Activated T-cell treated with anti-CD3 and anti-CD28 coated beads for 1 hour (primary cell): ENCODE data around the gene TNP2.
"Not testable (repeated sequence)": the region's sequence is repeated elsewhere in the genome, so short reads cannot be mapped to it uniquely, and the experiment has no call there.

ENCODE experiments used
- DNase-seq: peaks from one replicate; pipeline ENCODE4 v3.0.0-alpha.2; 2020; ENCODE audit warnings: low read depth

The TNP2 gene

GRCh38 chr16:11299865-11300559, 30.9 kb upstream of the TNP2 start:
- no peak for DNase-seq

GRCh38 chr16:11298950-11299547, 29.9 kb upstream of the TNP2 start:
- not testable (repeated sequence) for DNase-seq

- no peak for DNase-seq
Measured at GRCh38 chr16:11298143-11298900, 29.2 kb upstream of the TNP2 start.

GRCh38 chr16:11297492-11298142, 28.5 kb upstream of the TNP2 start:
- DNase-seq, result peak; percentile 50

- DNase-seq, result no peak
Measured at GRCh38 chr16:11296706-11297491, 27.8 kb upstream of the TNP2 start.

- DNase-seq, result no peak
Measured at GRCh38 chr16:11296351-11296705, 27.2 kb upstream of the TNP2 start.

- DNase-seq, result no peak
Measured at GRCh38 chr16:11295672-11296071, 26.5 kb upstream of the TNP2 start.

GRCh38 chr16:11292076-11292748, 23.1 kb upstream of the TNP2 start:
- no peak for DNase-seq

GRCh38 chr16:11291091-11291703, 22.1 kb upstream of the TNP2 start:
- DNase-seq, result no peak

GRCh38 chr16:11290102-11290893, 21.2 kb upstream of the TNP2 start:
- no peak for DNase-seq

- not testable (repeated sequence) for DNase-seq
Measured at GRCh38 chr16:11289696-11290095, 20.6 kb upstream of the TNP2 start.

GRCh38 chr16:11289202-11289601, 20.1 kb upstream of the TNP2 start:
- DNase-seq, result no peak

- DNase-seq, result no peak
Measured at GRCh38 chr16:11285842-11286241, 16.7 kb upstream of the TNP2 start.

GRCh38 chr16:11283820-11284248, 14.7 kb upstream of the TNP2 start:
- no peak for DNase-seq

GRCh38 chr16:11280616-11281522, 11.7 kb upstream of the TNP2 start, which contains the start of gene PRM1:
Gene PRM1 (minus strand): TSS chr16:11281330. CDS start chr16:11281238, 92 bp downstream.
- DNase-seq, result no peak

- DNase-seq, result no peak
Measured at GRCh38 chr16:11278681-11279628, 9.8 kb upstream of the TNP2 start.

- no peak for DNase-seq
Measured at GRCh38 chr16:11277607-11278337, 8.6 kb upstream of the TNP2 start.
